H9 (cell line): ENCODE measurements around the gene PLAC1. TPM values are rescaled to one million over a fixed set of nuclear protein-coding genes. Genes with fewer than 3 reads are reported as not detected.

Experiments
- DNase-seq: peaks from one replicate; pipeline ENCODE4 v3.0.0-alpha.2; 2017
- H2AFZ ChIP-seq: one replicate; pipeline ENCODE4 v1.6.1; 2013; ENCODE audit warnings: mild to moderate bottlenecking, low read length, control low read depth, moderate library complexity
- H2AK5ac ChIP-seq: 2 replicates; pipeline ENCODE4 v1.6.1; 2013; ENCODE audit warnings: low read length, control low read depth, mixed read lengths; ENCODE audit not compliant: insufficient read length
- H2BK120ac ChIP-seq: one replicate; pipeline ENCODE4 v1.6.1; 2013; ENCODE audit warnings: low read depth, mild to moderate bottlenecking, low read length, control low read depth, inconsistent platforms; ENCODE audit not compliant: poor library complexity, severe bottlenecking
- H2BK12ac ChIP-seq: 2 replicates; pipeline ENCODE4 v1.6.1; 2013; ENCODE audit warnings: low read length, control low read depth, mixed read lengths, low read depth; ENCODE audit not compliant: insufficient read length
- H2BK15ac ChIP-seq: 2 replicates; pipeline ENCODE4 v1.6.1; 2013; ENCODE audit warnings: low read depth, low read length, control low read depth
- H2BK20ac ChIP-seq: one replicate; pipeline ENCODE4 v1.6.1; 2013; ENCODE audit warnings: low read depth, mild to moderate bottlenecking, low read length, control low read depth, inconsistent platforms; ENCODE audit not compliant: poor library complexity, severe bottlenecking
- H2BK5ac ChIP-seq: 2 replicates; pipeline ENCODE4 v1.6.1; 2013; ENCODE audit warnings: low read length, control low read depth, mixed read lengths; ENCODE audit not compliant: insufficient read length
- H3K14ac ChIP-seq: 2 replicates; pipeline ENCODE4 v1.6.1; 2013; ENCODE audit warnings: low read length, control low read depth; ENCODE audit not compliant: insufficient read depth
- H3K18ac ChIP-seq: 2 replicates; pipeline ENCODE4 v1.6.1; 2013; ENCODE audit warnings: low read depth, mild to moderate bottlenecking, mixed read lengths, low read length, control low read depth; ENCODE audit not compliant: insufficient read length
- H3K23ac ChIP-seq: 2 replicates; pipeline ENCODE4 v1.6.1; 2013; ENCODE audit warnings: low read length, control low read depth, mixed read lengths, low read depth; ENCODE audit not compliant: insufficient read length
- H3K23me2 ChIP-seq: 2 replicates; pipeline ENCODE4 v1.6.1; 2013; ENCODE audit warnings: low read depth, mild to moderate bottlenecking, mixed read lengths, low read length, control low read depth; ENCODE audit not compliant: insufficient read length, poor library complexity, severe bottlenecking
- H3K27ac ChIP-seq: 2 replicates; pipeline ENCODE4 v1.5.1; 2013; ENCODE audit warnings: low read length, control low read depth, mixed read lengths, low read depth; ENCODE audit not compliant: insufficient read length
- H3K27me3 ChIP-seq: 2 replicates; pipeline ENCODE4 v1.6.1; 2013; ENCODE audit warnings: low read length, control low read depth, inconsistent platforms; ENCODE audit not compliant: insufficient read depth
- H3K4ac ChIP-seq: 2 replicates; pipeline ENCODE4 v1.6.1; 2013; ENCODE audit warnings: low read depth, mild to moderate bottlenecking, control low read depth, inconsistent platforms, low read length, moderate library complexity
- H3K4me1 ChIP-seq: 2 replicates; pipeline ENCODE4 v1.6.1; 2013; ENCODE audit warnings: low read length, control low read depth, inconsistent platforms; ENCODE audit not compliant: insufficient read depth
- H3K4me2 ChIP-seq: 2 replicates; pipeline ENCODE4 v1.6.1; 2013; ENCODE audit warnings: low read length, control low read depth, mixed read lengths; ENCODE audit not compliant: insufficient read length, insufficient read depth
- H3K56ac ChIP-seq: 2 replicates; pipeline ENCODE4 v1.6.1; 2013; ENCODE audit warnings: low read depth, mild to moderate bottlenecking, mixed read lengths, low read length, control low read depth; ENCODE audit not compliant: insufficient read length
- H3K79me1 ChIP-seq: 2 replicates; pipeline ENCODE4 v1.6.1; 2013; ENCODE audit warnings: low read depth, mild to moderate bottlenecking, moderate library complexity, low read length, control low read depth, inconsistent platforms; ENCODE audit not compliant: insufficient read depth, poor library complexity, severe bottlenecking
- H3K79me2 ChIP-seq: 2 replicates; pipeline ENCODE4 v1.6.1; 2013; ENCODE audit warnings: low read length, control low read depth, inconsistent platforms; ENCODE audit not compliant: insufficient read depth
- H3K9ac ChIP-seq: 2 replicates; pipeline ENCODE4 v1.6.1; 2013; ENCODE audit warnings: low read length, control low read depth, mixed read lengths; ENCODE audit not compliant: insufficient read length; ENCODE audit errors: extremely low read depth
- H3K9me3 ChIP-seq: one replicate; pipeline ENCODE4 v1.6.1; 2013; ENCODE audit warnings: low read depth, low read length, inconsistent platforms; ENCODE audit not compliant: control insufficient read depth
- H3T11ph ChIP-seq: one replicate; pipeline ENCODE4 v1.6.1; 2013; ENCODE audit warnings: mild to moderate bottlenecking, low read length, control low read depth, inconsistent platforms
- H4K20me1 ChIP-seq: one replicate; pipeline ENCODE4 v1.6.1; 2013; ENCODE audit not compliant: control insufficient read depth, insufficient read length, insufficient read depth
- H4K5ac ChIP-seq: 2 replicates; pipeline ENCODE4 v1.6.1; 2013; ENCODE audit warnings: low read depth, mild to moderate bottlenecking, mixed read lengths, low read length, control low read depth; ENCODE audit not compliant: insufficient read length
- H4K8ac ChIP-seq: replicated peaks from 2 replicates; pipeline ENCODE4 v1.6.1; 2013; ENCODE audit warnings: low read length, control low read depth, mixed read lengths, low read depth; ENCODE audit not compliant: insufficient read length
- H4K91ac ChIP-seq: 2 replicates; pipeline ENCODE4 v1.6.1; 2013; ENCODE audit warnings: low read depth, mild to moderate bottlenecking, moderate library complexity, mixed read lengths, low read length, control low read depth; ENCODE audit not compliant: insufficient read length
- H3K27ac Mint-ChIP-seq, 3 experiments: 2 replicates in 2 of 3; 3 replicates in 1 of 3; pipeline ENCODE4 v1.8.0; 2020 to 2021; ENCODE audit warnings: mixed read lengths in 3 of 3, mild to moderate bottlenecking in 1 of 3, moderate library complexity in 1 of 3
- H3K27me3 Mint-ChIP-seq: 2 replicates; pipeline ENCODE4 v1.8.0; 2021; ENCODE audit warnings: low read depth, mild to moderate bottlenecking, moderate library complexity, mixed read lengths
- H3K36me3 Mint-ChIP-seq, 3 experiments: 2 replicates in 2 of 3; 3 replicates in 1 of 3; pipeline ENCODE4 v1.8.0; 2020 to 2021; ENCODE audit warnings: low read depth in 3 of 3, mixed read lengths in 3 of 3; ENCODE audit not compliant: insufficient read depth in 1 of 3
- H3K4me1 Mint-ChIP-seq, 2 experiments: 2 replicates each; pipeline ENCODE4 v1.8.0; 2020; ENCODE audit warnings: mixed read lengths in 2 of 2
- H3K4me3 Mint-ChIP-seq, 2 experiments: 2 replicates in 1 of 2; 3 replicates in 1 of 2; pipeline ENCODE4 v1.8.0; 2020 to 2021; ENCODE audit warnings: mild to moderate bottlenecking in 2 of 2, mixed read lengths in 2 of 2, moderate library complexity in 1 of 2
- H3K9me3 Mint-ChIP-seq, 2 experiments: 2 replicates in 1 of 2; 3 replicates in 1 of 2; pipeline ENCODE4 v1.8.0; 2020; ENCODE audit warnings: mild to moderate bottlenecking in 2 of 2, mixed read lengths in 2 of 2, moderate library complexity in 1 of 2
- CTCF ChIP-seq: fragments of 200-600 bp; sonication (generic); conservative IDR thresholded peaks from 3 replicates; pipeline ENCODE4 v1.8.0; 2021; ENCODE audit warnings: antibody characterized with exemption, mild to moderate bottlenecking
- WGBS: extraction: QIAGEN DNeasy Blood & Tissue Kit; methylation state at CpG from one replicate; pipeline ENCODE4 v1.1.7; 2013; ENCODE audit warnings: missing lambda C conversion rate, low lambda C conversion rate, mixed read lengths; ENCODE audit not compliant: insufficient read length; ENCODE audit errors: extremely low coverage; 5-methylcytosine and 5-hydroxymethylcytosine counted together
- total RNA-seq: library from RNA; stranded (reverse); gene quantifications from 2 replicates; pipeline ENCODE4 v1.2.1, GENCODE V29; 2021

Gene PLAC1
- total RNA-seq, 1 experiment from 2014 or later: 0.68 TPM

- Histone ChIP-seq H3K23ac (no peak overlapping the region), H2BK5ac (no peak overlapping the region), H4K8ac (no peak overlapping the region), H3K9ac (no peak overlapping the region), H2AFZ (no peak overlapping the region), H3K56ac (no peak overlapping the region), H2BK15ac (no peak overlapping the region), H3K4me1 (peaks cover 4% of the 10 kb centered on the region; the same call in 1 of the 2 replicates), H3T11ph (no peak overlapping the region), H2BK20ac (no peak overlapping the region), H4K91ac (no peak overlapping the region), H3K27ac (no peak overlapping the region), H3K79me1 (no peaks in the 10 kb centered on the region), H3K18ac (no peak overlapping the region), H3K23me2 (peaks cover 13% of the 10 kb centered on the region), H3K79me2 (no peaks in the 10 kb centered on the region), H3K4me2 (peak overlapping the region; percentile 86), H4K20me1 (peaks cover 3% of the 10 kb centered on the region), H3K4ac (no peak overlapping the region), H3K27me3 (peaks cover 25% of the 10 kb centered on the region; the same call in 1 of the 2 replicates), H2BK12ac (no peak overlapping the region), H3K9me3 (no peaks in the 10 kb centered on the region), H4K5ac (no peak overlapping the region), H3K14ac (no peak overlapping the region), H2AK5ac (no peak overlapping the region), H2BK120ac (no peak overlapping the region)
- Mint-ChIP-seq H3K4me1 (peaks cover 23 to 35% of the 10 kb centered on the region in 2 experiments), H3K9me3 (peaks cover 9 to 80% of the 10 kb centered on the region in 2 experiments), H3K36me3 (no peaks in the 10 kb centered on the region), H3K27me3 (peaks cover 73% of the 10 kb centered on the region), H3K4me3 (peak overlapping the region; percentile 60 to 78), H3K27ac (no peak overlapping the region)
- no peak for DNase-seq
- no peak for TF ChIP-seq CTCF
- no CpG with 5 or more reads among the region's 22 CpGs for WGBS
These were observed 106.8 kb downstream of the PLAC1 start for GRCh38 chrX:134551376-134552048.
